Measurements from ENCODE around the gene FBXO3.
A peak's percentile ranks its signal among the peaks of the same experiment; 100 is the strongest.

FBXO3 gene

DNA sequence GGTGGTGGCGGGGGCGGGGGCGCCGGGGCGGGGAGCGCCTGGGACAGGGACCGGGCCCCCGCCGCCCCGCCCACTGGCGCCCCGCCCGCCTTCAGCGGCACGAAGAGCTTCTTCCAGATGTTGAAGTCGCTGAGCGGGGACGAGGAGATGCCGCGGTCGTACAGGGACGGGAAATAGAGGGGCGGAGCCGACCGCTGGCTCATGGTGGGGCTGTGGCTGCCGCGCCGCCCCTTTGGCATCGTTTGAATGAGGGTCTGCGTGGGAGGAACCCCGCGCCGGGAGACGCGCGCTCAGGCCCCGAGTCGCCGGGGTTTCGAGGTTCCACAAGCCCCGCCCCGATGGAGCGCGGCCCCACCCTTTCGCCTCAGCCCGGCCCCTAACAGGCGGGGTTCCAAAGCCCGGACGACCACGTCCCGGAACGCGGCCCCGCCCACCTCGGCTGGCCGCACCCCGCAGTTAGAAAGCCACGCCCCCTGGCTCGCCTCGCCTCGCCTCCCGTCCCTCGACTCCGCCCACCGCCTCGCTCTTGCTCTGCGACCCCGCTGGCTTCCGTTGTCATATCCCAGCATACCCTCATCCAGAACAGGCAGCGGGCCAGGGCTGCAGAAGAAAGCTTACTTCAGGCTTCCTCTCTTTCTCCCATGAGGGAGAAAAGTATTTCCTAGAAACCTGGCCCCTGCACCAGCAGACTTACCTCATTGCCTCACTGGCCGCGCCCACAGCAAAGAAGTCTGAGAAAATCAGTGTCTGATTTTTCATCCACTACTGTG lies 73.6 kb downstream of the FBXO3 start, which contains the start of gene C11orf91:
C11orf91 (minus strand) TSS at position 325 of the 770 bp plus-strand sequence; CDS start at position 239, 86 bp downstream.
- peak; percentile 100 for DNase-seq

DNA sequence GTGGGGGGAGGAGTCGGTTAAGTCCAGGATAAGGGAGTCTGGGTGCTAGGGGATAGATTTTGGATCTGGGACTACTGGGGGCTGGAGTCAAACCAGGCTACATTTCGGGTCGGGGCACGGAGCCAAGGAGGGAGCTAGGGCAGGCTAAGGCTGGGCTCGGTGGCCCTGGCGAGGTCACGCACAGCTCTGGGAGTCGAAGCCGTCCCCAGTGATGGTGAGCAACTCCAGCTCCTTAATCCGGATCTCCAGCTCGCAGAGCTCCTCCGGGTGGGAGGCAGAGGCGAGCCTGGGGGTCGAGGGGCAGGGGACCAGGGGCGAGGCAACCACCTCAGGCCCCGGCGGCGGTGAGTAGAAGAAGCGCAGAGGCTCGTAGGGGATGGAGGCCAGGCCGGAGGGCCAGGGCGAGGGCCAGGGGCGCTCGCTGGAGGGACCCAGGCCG lies 74.2 kb downstream of the FBXO3 start:
- DNase-seq: no peak

DNA sequence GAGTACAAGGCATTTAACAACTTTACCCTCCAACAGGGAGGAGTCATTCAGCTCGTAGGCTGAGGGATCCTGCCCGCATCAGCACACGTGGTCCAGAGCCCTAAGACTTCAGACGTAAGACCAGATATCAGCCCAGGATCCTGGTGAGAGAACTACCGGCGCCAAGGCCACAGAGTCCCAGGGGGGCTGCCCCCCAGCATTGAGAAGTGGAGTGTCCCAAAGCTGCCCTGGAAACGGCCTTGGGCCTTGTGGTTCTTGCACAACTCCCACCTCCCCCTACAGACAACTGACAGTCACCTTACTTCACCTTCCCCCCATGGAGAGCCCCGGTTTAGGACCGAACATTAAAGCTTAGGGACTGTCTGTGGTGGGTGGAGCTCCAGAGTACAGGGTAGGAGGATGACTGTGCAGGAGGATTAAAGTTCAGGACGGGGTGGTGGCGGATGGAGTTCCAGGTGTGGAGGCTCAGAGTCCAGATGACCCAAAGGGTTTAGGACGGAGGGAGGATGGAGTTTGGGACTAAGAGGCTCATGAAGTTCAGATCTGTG lies 74.7 kb downstream of the FBXO3 start:
- no peak for DNase-seq

DNA sequence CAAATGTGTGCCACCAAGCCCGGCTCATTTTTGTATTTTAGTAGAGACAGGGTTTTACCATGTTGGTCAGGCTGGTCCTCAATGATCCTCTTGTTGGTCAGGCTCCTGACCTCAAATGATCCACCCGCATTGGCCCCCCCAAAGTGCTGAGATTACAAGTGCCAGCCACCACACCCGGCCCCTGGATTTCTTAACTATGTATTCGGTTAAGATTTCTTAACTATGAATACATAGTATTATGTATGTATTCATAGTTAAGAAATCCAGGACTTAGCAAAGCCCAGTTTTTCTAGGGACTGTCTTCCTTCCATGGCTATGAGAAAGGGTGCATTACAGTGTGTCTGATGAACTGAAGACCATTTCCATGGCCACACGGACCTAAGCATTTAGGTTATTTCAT lies 75.4 kb downstream of the FBXO3 start:
- DNase-seq: no peak

DNA sequence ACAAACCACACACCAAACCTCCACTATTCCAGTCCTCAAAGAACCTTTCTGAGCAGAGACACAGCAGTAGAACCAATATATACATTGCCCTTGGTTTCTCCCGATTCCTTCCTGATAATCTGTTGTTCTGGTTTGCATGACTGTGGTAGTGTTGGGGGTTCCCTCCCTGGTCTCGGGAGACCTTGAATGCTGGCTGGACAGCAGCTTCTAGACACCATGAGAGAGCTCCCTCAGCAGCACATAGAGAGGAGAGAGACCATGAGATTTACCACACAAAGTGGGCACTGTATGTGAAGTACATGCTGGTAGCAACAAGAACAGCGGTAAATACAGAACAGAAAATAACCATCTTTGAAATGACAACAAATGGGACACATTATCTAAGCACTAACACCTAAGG lies 76.3 kb downstream of the FBXO3 start:
- DNase-seq: no peak

DNA sequence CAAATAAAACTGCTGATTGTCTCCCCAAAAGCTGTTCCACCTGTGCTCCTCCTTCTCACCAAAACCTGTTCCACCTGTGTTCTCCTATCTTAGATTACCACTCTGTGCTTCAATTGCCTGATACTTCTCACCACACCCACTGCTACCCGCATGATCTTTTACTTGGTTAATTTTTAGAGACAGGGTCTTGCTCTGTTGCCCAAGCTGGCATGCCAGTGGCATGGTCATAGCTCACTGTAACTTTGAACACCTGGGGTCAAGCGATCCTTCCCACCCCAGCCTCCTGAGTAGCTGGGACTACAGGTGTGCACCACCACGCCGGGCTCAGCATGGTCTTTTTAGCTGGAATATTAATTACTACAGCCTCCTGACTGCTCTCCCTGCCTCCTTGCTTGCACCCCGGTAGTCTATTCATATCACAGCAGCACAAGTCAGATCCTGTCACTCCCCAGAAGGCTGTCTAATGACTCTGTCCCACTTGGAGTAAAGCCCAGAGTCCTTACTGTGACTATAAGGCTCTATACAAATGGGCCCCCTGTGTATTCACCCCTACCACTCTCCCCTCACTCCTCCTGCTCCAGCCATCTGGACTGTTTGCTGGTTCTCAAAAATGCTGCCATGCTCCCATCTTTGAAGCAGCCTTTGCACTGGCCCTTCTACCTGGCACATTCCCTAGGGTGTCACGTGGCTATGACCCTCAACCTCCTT lies 77.2 kb downstream of the FBXO3 start:
- peak; percentile 89 for DNase-seq

DNA sequence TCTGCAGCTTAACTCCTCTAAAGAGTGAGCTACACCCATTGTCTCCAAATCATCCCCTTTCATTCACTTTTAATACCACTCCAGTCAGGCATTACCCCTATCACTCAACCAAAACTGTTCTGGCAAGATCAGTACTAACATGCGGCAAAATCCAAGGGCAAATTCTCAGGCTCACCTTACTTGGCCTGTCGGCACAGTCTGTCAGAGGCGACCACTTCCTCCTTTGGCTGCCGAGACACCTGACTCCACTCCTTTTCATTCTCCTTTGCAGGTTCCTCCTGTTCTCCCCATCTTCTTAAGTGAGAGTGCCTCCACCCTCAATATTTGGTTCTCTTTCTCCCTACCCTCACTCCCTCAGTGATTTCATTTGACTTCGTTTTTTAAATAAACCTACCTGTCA lies 77.9 kb downstream of the FBXO3 start:
- no peak for DNase-seq

DNA sequence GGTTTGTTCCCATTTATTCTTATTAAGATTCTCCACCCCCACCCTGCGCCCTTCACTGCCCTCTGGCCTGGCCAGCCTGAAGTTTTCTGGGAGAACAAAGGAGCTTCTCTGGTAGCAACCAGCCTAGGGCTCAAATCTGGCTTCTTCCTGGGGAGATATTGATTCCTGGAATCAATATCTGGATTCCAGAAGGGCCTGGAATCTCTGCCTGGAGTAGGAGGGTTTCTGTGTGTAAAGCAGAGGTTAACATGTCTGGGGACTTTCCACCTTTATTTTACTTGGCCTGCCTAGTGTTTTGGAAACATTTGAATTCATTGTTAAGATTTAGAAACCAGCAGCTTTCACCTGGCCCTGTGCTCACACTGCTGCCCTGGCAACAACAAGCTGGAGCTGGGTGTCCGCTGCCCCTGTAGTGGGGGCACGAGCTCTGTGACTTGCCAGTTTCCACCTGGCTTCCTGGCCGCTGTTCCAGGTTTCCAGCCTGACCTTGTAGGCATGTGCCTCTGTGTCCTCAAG lies 79.2 kb downstream of the FBXO3 start:
- DNase-seq: no peak

DNA sequence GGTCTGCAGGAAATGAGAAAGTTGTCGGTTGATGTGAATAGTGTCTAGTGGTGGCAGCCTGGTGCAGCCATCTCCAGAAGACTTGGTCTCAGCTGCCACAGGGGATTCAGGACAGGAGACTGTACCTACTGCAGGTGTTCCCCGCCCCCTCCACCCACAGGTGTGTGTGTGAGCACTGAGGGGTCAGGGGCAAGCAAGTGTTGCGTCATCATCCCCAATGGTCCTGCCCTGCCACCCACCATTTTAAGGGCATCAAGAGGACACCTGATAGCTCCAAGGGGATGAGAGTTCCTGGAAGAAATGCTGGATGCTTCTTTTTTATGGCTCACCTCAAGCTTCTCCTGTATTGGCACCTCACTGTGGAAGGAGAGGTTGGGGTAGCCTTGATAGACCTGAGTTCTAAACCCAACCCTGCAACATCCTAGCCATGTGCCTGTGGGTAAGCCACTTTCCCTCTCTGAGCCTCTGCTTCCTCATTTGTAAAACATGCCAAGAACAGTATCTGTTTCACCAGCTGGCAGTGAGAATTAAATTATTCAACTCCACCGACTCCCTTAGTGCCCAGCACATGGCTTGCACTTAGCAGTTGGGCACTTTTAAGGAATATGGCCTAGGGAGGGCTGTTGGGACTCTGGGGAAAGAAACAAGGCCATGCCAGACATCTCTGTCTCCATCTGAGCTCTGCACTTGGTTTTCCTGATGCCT lies 79.8 kb downstream of the FBXO3 start:
- DNase-seq: peak; percentile 80

DNA sequence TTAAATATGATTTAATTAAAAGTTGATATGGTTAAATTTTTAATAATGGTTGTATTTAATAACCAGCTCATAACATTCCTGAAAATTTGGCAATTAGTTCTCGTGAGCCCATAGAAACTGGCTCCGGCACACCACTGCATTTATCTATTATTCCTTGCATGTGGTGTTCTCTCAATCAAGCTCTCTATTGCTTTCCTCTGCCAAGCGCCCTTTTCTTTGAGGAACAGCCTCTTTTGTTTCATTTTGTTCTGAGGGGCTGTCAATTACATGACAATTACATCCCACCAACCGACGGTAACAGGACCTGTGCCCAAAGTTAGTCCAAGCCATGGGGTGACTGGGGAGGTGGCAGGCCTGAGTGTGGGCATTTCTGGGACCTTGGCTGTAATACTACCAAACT lies 81.8 kb downstream of the FBXO3 start:
- no peak for DNase-seq

DNA sequence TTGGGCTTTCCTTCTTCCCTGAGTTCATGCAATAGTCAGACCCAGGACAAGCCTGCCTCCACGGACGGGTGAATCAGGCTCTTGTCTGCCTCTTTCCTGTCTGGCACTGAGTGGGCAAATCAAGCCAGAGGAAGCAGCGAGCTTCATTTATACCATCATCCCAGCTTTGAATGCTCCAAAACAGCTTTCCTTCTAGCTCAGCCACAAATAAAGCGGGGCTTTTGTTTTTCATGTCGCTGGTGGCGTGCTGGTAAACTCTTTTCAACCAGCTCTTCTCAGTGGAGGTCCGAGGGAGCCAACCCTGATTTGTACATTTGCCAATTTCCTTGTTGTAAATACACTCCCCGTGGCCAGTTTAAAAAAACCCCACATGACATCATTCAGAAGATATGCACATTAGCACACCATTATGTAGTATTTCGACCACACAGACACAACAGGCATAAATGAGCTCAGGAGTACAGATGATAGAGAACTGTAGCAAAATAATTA lies 82.3 kb downstream of the FBXO3 start:
- DNase-seq: no peak

DNA sequence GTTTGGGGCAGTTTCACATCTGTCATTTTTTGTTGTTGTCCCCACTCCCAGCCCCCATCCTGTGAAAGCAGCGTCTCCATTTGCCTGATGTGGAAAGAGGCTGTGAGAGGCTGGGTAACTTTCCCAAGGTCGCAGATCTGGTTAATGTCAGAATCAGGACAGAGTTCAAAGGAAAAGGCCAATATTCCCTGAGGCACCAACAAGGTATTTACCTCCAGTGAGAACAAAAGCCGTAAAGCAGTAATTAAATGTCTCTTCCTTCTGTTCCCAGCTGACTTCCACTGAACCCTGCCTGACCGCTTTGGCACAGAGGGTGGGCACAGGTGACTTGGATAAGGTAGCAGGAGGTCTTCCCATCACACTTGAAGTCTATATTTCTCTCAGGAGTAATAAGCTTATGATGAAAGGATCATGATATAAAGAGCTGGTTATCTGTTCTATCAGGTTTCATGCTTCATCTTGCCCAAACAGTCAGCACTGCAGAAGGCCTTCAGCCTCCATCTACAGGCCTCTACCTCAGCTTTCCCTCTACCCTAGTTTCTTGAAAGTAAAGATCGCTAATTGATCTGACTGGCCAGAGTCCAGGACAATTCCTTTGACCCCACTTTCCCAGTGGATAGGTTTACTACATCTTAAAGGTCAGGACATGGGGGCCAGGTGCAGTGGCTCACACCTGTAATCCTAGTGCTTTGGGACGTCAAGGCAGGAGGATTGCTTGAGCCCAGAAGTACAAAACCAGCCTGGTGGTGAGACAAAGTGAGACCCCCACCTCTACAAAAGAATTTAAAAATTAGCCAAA lies 83.1 kb downstream of the FBXO3 start:
- DNase-seq: no peak
